ENCODE results near the gene LSM5. TPM values are rescaled to one million over a fixed set of nuclear protein-coding genes. Genes with fewer than 3 reads are reported as not detected.
A peak's percentile ranks its signal among the peaks of the same experiment; 100 is the strongest.

Gene LSM5
- total and polyA plus RNA-seq, 3 donors from 2014 or later: 18.9 to 42.6 (median 19.6) TPM

GRCh38 chr7:32479574-32480200 is 10.5 kb downstream of the LSM5 start:
- intact Hi-C loops (cut with DNase I; ENCODE audit: low total_unique reads): no loop called here
- TF ChIP-seq CTCF (IDR thresholded peaks at IDR 0.05) (peak; percentile 28 to 66 (median 63)), POLR2A (IDR thresholded peaks at IDR 0.05) (no peak)
- Histone ChIP-seq H3K27ac (no peak overlapping the region), H3K27me3 (no peaks in the 10 kb centered on the region), H3K36me3 (ENCODE audit: low read depth, missing control alignments) (no peaks in the 10 kb centered on the region), H3K4me1 (peaks cover 5% of the 10 kb centered on the region), H3K4me3 (no peak overlapping the region), H3K9me3 (no peaks in the 10 kb centered on the region)
- peak; percentile 44 for DNase-seq
- 79 to 88% methylated on average over 2 of the region's 2 CpGs for WGBS, 2 donors

- intact Hi-C loops (cut with DNase I; ENCODE audit: low total_unique reads): no loop called here
- 94 to 100% methylated on average over 1 of the region's 1 CpG for WGBS, 2 donors
- no peaks in the 10 kb centered on the region for H3K36me3 ChIP-seq (ENCODE audit: low read depth, missing control alignments)
These were observed 12.6 kb downstream of the LSM5 start for GRCh38 chr7:32477649-32477980.

GRCh38 chr7:32476816-32477648 is 13.1 kb downstream of the LSM5 start:
- no peak for DNase-seq
- intact Hi-C loops (cut with DNase I; ENCODE audit: low total_unique reads): no loop called here

More at GRCh38 chr7:32477649-32477980, 12.6 kb downstream of the LSM5 start:
- no peak overlapping the region for H3K27ac ChIP-seq
- TF ChIP-seq CTCF (IDR thresholded peaks at IDR 0.05): no peak
- TF ChIP-seq POLR2A (IDR thresholded peaks at IDR 0.05): no peak
- no peaks in the 10 kb centered on the region for H3K27me3 ChIP-seq
- no peaks in the 10 kb centered on the region for H3K9me3 ChIP-seq
- H3K4me3 ChIP-seq: no peak overlapping the region
- H3K4me1 ChIP-seq: peaks cover 5% of the 10 kb centered on the region
- no peak for DNase-seq

GRCh38 chr7:32474008-32474407 is 16.2 kb downstream of the LSM5 start:
- H3K4me1 ChIP-seq: no peaks in the 10 kb centered on the region
- no peak for DNase-seq
- no peaks in the 10 kb centered on the region for H3K36me3 ChIP-seq (ENCODE audit: low read depth, missing control alignments)
- WGBS, 2 donors: 56 to 70% methylated on average over 1 of the region's 1 CpG
- TF ChIP-seq POLR2A (IDR thresholded peaks at IDR 0.05) (no peak), CTCF (IDR thresholded peaks at IDR 0.05) (no peak)
- no peak overlapping the region for H3K27ac ChIP-seq
- no peak overlapping the region for H3K4me3 ChIP-seq
- H3K27me3 ChIP-seq: no peaks in the 10 kb centered on the region
- intact Hi-C loops (cut with DNase I; ENCODE audit: low total_unique reads): no loop called here
- H3K9me3 ChIP-seq: no peaks in the 10 kb centered on the region

More at GRCh38 chr7:32476816-32477648, 13.1 kb downstream of the LSM5 start:
- no peaks in the 10 kb centered on the region for H3K36me3 ChIP-seq (ENCODE audit: low read depth, missing control alignments)
- WGBS, 2 donors: 79 to 85% methylated on average over 3 of the region's 3 CpGs
- TF ChIP-seq CTCF (IDR thresholded peaks at IDR 0.05): no peak
- TF ChIP-seq POLR2A (IDR thresholded peaks at IDR 0.05): no peak
- peaks cover 5% of the 10 kb centered on the region for H3K4me1 ChIP-seq
- no peaks in the 10 kb centered on the region for H3K27me3 ChIP-seq
- H3K4me3 ChIP-seq: no peak overlapping the region
- no peak overlapping the region for H3K27ac ChIP-seq
- H3K9me3 ChIP-seq: no peaks in the 10 kb centered on the region
